Lower leg skin (tissue), 3 donors: ENCODE measurements around the gene WNT7B.

ENCODE experiments used
- POLR2A ChIP-seq, 2 donors: fragments of 450-650 bp; IDR thresholded peaks; one replicate each; pipeline ENCODE4 v1.6.1; 2016 to 2017; ENCODE audit warnings: antibody characterized with exemption in 2 of 2, mild to moderate bottlenecking in 1 of 2, moderate library complexity in 1 of 2
- TF ChIP-seq, protein P1 (sequence below), 3 donors: fragments of 450-650 bp; IDR thresholded peaks; one replicate each; pipeline ENCODE4 v1.5.1; 2016; ENCODE audit warnings: antibody characterized with exemption in 3 of 3, mild to moderate bottlenecking in 3 of 3, moderate library complexity in 2 of 3

DNA sequence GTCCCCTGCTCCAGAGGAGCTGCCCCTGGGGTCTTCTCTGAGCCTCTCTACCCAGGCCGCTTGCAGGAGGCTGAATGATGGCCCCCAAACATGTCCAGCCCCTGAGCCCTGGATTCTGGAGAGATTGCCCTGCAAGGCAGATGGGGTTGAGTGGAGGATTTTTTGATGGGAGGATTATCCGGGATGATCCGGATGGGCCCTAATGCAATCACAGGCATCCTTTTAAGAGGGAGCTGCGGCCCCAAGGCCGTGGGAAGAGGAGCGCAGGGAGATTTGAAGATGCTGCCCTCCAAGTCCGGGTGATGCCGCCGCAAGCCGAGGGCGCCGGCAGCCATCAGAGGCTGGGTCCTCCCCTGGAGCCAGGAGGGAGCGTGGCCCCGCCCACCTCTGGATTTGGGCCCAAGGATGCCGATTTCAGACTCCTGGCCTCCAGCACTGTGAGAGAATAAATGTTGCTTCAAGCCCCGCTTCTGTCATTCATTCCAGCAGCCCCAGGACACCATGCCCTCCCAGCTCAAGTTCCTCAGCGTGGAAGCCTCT lies 66.0 kb downstream of the WNT7B start:
- TF ChIP-seq, protein P1, sequence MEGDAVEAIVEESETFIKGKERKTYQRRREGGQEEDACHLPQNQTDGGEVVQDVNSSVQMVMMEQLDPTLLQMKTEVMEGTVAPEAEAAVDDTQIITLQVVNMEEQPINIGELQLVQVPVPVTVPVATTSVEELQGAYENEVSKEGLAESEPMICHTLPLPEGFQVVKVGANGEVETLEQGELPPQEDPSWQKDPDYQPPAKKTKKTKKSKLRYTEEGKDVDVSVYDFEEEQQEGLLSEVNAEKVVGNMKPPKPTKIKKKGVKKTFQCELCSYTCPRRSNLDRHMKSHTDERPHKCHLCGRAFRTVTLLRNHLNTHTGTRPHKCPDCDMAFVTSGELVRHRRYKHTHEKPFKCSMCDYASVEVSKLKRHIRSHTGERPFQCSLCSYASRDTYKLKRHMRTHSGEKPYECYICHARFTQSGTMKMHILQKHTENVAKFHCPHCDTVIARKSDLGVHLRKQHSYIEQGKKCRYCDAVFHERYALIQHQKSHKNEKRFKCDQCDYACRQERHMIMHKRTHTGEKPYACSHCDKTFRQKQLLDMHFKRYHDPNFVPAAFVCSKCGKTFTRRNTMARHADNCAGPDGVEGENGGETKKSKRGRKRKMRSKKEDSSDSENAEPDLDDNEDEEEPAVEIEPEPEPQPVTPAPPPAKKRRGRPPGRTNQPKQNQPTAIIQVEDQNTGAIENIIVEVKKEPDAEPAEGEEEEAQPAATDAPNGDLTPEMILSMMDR (IDR thresholded peaks at IDR 0.05), result no peak
- no peak for TF ChIP-seq POLR2A (IDR thresholded peaks at IDR 0.05)
